AG09319 (cell line): ENCODE measurements around the gene LRRC3.

Source experiments
- DNase-seq: peaks from one replicate; pipeline ENCODE4 v3.0.0-alpha.2; 2010; ENCODE audit warnings: low read depth; ENCODE audit errors: extremely low read depth
- TF ChIP-seq, protein P1 (sequence below): IDR thresholded peaks from 2 replicates; pipeline ENCODE4 v1.5.1; 2011; ENCODE audit warnings: low read depth, mild to moderate bottlenecking, inconsistent platforms, low read length, moderate library complexity

Gene LRRC3

DNA sequence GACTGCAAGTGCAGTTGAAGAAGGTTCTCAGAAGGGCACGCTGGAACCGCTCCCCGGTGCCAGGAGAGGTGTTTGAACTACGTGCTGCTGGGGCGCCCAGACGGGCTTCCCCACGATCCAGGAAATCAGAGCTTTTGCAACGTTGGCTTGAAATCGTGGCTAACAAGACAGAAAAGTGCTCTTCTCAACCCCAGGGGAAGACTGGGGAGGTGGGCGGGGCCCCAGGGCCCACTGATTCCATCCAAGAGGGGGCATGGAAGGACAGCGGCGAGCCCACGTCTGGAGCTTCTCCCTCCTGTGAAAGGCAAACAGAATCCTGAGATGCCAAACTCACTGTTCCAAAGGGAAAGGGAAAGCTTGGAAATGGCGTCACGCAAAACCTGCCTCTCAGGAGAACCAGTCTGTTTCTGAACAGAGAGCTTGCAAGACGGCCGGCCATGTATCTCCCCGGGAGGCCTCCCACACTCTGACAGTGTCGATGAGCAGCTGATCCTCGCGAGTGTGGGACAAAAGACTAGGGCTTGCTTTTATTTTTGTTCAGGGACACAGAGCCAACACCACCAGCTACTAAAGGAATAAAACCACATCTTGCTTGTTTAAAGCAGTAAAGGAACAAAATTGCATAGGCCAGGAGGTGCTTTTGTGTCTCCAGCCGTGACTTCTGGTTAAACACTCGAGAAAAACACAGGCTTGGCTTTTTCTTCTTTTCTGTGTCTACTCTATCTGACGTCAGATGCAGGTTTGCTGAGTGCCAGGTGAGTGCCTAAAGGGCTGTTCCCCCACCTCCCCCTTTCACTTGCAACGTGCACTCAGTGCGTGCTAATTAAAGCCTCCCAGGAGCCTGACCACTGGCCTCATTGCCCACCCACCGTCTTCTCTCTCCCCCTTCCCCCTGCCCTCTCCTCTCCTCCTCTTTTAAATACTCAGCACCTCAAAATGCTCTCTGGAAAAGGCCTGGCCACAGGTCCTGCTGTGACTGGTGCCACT lies 41.5 kb downstream of the LRRC3 start:
- no peak for DNase-seq
- TF ChIP-seq, protein P1, sequence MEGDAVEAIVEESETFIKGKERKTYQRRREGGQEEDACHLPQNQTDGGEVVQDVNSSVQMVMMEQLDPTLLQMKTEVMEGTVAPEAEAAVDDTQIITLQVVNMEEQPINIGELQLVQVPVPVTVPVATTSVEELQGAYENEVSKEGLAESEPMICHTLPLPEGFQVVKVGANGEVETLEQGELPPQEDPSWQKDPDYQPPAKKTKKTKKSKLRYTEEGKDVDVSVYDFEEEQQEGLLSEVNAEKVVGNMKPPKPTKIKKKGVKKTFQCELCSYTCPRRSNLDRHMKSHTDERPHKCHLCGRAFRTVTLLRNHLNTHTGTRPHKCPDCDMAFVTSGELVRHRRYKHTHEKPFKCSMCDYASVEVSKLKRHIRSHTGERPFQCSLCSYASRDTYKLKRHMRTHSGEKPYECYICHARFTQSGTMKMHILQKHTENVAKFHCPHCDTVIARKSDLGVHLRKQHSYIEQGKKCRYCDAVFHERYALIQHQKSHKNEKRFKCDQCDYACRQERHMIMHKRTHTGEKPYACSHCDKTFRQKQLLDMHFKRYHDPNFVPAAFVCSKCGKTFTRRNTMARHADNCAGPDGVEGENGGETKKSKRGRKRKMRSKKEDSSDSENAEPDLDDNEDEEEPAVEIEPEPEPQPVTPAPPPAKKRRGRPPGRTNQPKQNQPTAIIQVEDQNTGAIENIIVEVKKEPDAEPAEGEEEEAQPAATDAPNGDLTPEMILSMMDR = no peak

DNA sequence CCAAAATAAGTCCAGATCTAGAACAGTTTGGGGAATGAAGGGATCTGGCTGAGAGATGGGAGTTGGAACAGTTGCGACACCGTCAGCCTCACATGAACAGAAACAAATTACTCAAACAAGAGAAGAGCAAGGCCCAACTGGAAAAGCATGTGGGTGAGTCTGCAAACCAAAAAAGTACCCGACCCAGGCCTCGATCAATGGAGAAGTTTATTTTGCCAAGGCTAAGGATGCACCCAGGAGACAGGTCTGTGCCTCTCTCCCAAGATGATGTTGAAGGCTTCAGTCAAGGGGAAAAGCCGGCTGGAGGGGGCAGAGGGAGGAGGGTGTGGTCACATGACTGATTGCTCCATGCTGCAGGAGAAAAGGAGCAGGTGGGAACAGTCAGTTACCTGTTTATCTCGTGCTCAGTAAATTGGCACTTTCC lies 42.4 kb downstream of the LRRC3 start:
- DNase-seq = no peak

GRCh38 chr21:44498280-44499210 lies 43.2 kb downstream of the LRRC3 start:
- TF ChIP-seq, protein P1 = no peak
- no peak for DNase-seq

More for the DNA sequence above, 42.4 kb downstream of the LRRC3 start:
- TF ChIP-seq, protein P1 = no peak

GRCh38 chr21:44499211-44499560 lies 43.9 kb downstream of the LRRC3 start:
- no peak for DNase-seq
- TF ChIP-seq, protein P1 = no peak

DNA sequence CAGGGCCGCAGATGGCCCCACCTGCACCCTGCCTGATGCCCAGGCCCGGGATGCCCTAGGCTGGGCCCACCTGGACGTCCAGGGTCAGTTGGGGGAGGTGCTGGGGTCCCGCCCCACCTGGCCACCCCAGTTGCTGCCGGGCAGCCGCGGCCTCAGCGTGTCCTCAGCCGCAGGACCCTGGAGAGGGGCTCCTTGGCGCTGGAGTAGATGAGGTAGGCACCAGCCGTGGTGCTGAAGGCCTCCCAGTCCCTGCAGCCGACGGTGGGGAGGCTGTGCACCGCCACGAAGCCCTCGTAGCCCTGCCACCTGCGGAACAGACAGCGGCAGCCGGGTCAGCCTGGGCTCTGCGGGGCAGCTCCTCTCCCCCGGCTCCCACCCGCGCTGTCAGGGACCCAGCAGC lies 44.3 kb downstream of the LRRC3 start:
- TF ChIP-seq, protein P1 = no peak
- no peak for DNase-seq

DNA sequence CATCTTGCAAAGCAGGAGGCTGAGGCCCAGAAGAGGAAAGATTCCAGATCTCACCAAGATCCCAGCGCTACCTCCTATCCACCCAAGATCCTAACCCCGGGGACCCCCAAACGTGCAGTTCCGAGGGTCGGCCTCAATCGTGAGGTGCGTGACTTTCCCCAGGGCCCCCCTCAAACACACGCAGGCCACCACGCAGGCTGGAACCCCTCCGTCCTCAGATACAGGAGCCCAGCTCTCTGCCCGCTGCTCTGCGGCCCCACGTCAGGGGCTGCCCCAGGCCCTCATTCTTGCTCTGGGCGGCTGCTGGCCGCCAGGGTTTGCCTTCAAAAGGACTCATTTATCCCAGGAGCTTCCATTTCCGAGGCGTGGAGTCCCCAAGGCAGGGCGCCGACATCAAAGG lies 44.8 kb downstream of the LRRC3 start:
- DNase-seq = no peak
- TF ChIP-seq, protein P1 = no peak
